ENCODE results near the gene TBXT. TPM values are rescaled to one million over a fixed set of nuclear protein-coding genes. Genes with fewer than 3 reads are reported as not detected.

TBXT gene
- total and polyA plus RNA-seq, 2 of the 8 experiments (the other 6 are each of a cell fraction or from before 2014, with no cell fraction given): 0.18 to 0.24 TPM

DNA sequence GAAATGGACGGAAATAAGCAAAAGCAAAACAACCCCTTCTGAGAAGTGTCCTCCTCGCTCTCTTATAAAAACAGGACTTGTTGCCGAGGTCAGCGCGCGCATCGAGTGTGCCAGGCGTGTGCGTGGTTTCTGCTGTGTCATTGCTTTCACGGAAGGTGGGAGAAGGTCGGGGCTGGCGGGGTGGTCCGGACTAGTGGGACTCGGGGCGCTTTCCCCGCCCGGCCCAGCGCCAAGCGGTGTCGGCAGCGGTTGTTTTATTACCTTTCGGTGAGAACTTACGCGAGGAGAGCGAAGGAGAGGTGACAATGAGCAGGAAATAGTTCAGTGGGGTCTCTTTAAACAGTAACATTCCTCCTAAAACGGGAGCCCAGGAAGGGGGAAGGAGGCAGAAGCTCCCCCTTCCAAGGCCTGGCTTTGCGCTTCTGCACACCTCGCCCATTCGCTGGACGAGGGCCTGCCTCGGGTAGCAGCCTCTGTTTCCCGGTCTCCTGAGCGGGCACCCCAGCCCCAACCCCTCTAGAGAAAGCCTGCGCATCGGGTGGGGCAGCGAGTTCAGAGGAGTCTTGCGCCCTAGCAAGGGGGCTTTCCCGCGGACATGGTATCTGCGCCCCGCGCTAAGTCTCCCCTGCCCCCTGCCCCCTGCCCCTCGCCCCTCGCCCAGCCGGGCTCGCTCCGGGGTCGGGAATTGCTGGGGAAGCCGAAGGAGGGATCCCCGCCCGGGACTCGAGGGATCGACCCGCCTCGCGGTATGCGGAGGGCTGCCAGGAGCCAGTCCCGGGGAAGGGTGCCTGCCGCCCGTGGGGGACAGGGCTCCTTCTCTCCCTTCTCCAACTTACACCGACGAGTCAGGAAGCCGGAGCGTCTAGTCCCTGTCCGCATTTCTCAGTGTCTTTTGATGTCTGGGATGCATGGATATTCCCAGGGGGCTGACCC is 1.2 kb upstream of the TBXT start:
- Histone ChIP-seq H2BK20ac (ENCODE audit: low read length) (no peak overlapping the region), H2BK12ac (ENCODE audit: low read depth, low read length) (no peak overlapping the region), H2AK5ac (ENCODE audit: low read depth, low read length) (no peak overlapping the region), H2BK120ac (replicated peaks; ENCODE audit: low read depth, low read length) (no peak overlapping the region), H4K5ac (ENCODE audit: insufficient read length, low read depth, low read length) (no peak overlapping the region), H3K4me2 (ENCODE audit: insufficient read depth in 1 of 2, low read depth in 2 of 2, low read length in 2 of 2) (peak overlapping the region; percentile 94 to 98), H3K56ac (replicated peaks; ENCODE audit: insufficient read length, low read depth, low read length) (no peak overlapping the region), H3K14ac (ENCODE audit: insufficient read length) (no peak overlapping the region), H2BK5ac (ENCODE audit: low read depth, low read length) (no peak overlapping the region), H3K9ac (replicated peaks in 1 of 4; ENCODE audit: extremely low read depth in 1 of 4, low read depth in 3 of 4, low read length in 3 of 4) (no peak overlapping the region), H4K8ac (ENCODE audit: extremely low read depth, insufficient read depth, low read length) (no peak overlapping the region), H3K4me3 (ENCODE audit: extremely low read depth in 1 of 4, insufficient read depth in 2 of 4, low read depth in 3 of 4, low read length in 4 of 4) (peak overlapping the region; percentile 30 to 69 (median 40)), H3K23ac (ENCODE audit: insufficient read length) (no peak overlapping the region), H4K20me1 (replicated peaks in 1 of 2; ENCODE audit: control insufficient read depth in 1 of 2, insufficient read depth in 2 of 2, low read length in 2 of 2) (peaks cover 3 to 6% of the 10 kb centered on the region in 2 experiments), H3K23me2 (ENCODE audit: low read depth, low read length) (peaks cover 13% of the 10 kb centered on the region; the same call in 1 of the 2 replicates), H3K36me3 (ENCODE audit: control insufficient read depth in 2 of 4, insufficient read depth in 4 of 4, low read length in 3 of 4) (no peaks in the 10 kb centered on the region), H3K4ac (replicated peaks; ENCODE audit: insufficient read length, low read depth, low read length) (no peak overlapping the region), H3K18ac (ENCODE audit: extremely low read depth, low read length) (0 out of 2 replicates have a peak overlapping the region, but pooled peaks have one; percentile 38), H4K91ac (replicated peaks; ENCODE audit: insufficient read length, low read length) (no peak overlapping the region), H3K79me2 (ENCODE audit: control insufficient read depth in 1 of 2, insufficient read depth in 2 of 2, low read length in 2 of 2) (no peaks in the 10 kb centered on the region), H3K9me3 (ENCODE audit: insufficient read depth in 2 of 2, low read depth in 1 of 2, low read length in 1 of 2) (no peaks in the 10 kb centered on the region), H3K4me1 (replicated peaks in 1 of 4; ENCODE audit: control insufficient read depth in 3 of 4, insufficient read depth in 4 of 4, low read length in 3 of 4) (peaks cover 4 to 40% (median 18%) of the 10 kb centered on the region in 4 experiments), H2AFZ (ENCODE audit: low read length) (0 out of 2 replicates have a peak overlapping the region, but pooled peaks have one; percentile 43), H3K27me3 (replicated peaks in 1 of 4; ENCODE audit: control insufficient read depth in 3 of 4, extremely low read depth in 1 of 4, insufficient read depth in 3 of 4, low read length in 3 of 4) (peaks cover 68 to 98% (median 91%) of the 10 kb centered on the region in 4 experiments), H3K27ac (ENCODE audit: low read depth, low read length) (no peak overlapping the region), H2BK15ac (ENCODE audit: low read length) (no peak overlapping the region), H3K79me1 (ENCODE audit: low read depth, low read length) (no peaks in the 10 kb centered on the region)
- FAIRE-seq: no peak
- ChIA-PET CTCF (ENCODE audit: partially characterized antibody) (no interaction called here), POLR2A (ENCODE audit: partially characterized antibody) (no interaction called here)
- DNase-seq (ENCODE audit: low read depth in 1 of 2, low spot score in 2 of 2): peak in 1 of 2 experiments; percentile 70
- WGBS, 2 experiments (ENCODE audit: extremely low coverage in 1 of 2, insufficient coverage in 1 of 2, insufficient read length in 1 of 2, insufficient replicate concordance in 2 of 2, low coverage in 1 of 2, low lambda C conversion rate in 2 of 2, missing lambda C conversion rate in 1 of 2): 2% methylated on average over 37 of the region's 65 CpGs; no CpG with 5 or more reads in 1 of the 2 experiments
- no peak for TF ChIP-seq BCL11A (IDR thresholded peaks at IDR 0.05; ENCODE audit: low read depth in 2 of 2, low read length in 2 of 2)
- TF ChIP-seq SIX5 (IDR thresholded peaks at IDR 0.05; ENCODE audit: low read depth, low read length): no peak
- no peak for TF ChIP-seq POLR2AphosphoS5 (IDR thresholded peaks at IDR 0.05; ENCODE audit: low read depth, low read length)
- TF ChIP-seq SIN3A (conservative IDR thresholded peaks at IDR 0.05 in 1 of 2, IDR thresholded peaks at IDR 0.05 in 1 of 2; ENCODE audit: low read depth in 1 of 2, low read length in 2 of 2): no peak
- TF ChIP-seq RNF2 (IDR thresholded peaks at IDR 0.05; ENCODE audit: borderline replicate concordance, low read depth, low read length, missing control alignments, poor library complexity, severe bottlenecking): peak; percentile 80
- TF ChIP-seq EZH2 (IDR thresholded peaks at IDR 0.05; ENCODE audit: low read depth, low read length, severe bottlenecking): peak; percentile 89
- TF ChIP-seq, protein P1, sequence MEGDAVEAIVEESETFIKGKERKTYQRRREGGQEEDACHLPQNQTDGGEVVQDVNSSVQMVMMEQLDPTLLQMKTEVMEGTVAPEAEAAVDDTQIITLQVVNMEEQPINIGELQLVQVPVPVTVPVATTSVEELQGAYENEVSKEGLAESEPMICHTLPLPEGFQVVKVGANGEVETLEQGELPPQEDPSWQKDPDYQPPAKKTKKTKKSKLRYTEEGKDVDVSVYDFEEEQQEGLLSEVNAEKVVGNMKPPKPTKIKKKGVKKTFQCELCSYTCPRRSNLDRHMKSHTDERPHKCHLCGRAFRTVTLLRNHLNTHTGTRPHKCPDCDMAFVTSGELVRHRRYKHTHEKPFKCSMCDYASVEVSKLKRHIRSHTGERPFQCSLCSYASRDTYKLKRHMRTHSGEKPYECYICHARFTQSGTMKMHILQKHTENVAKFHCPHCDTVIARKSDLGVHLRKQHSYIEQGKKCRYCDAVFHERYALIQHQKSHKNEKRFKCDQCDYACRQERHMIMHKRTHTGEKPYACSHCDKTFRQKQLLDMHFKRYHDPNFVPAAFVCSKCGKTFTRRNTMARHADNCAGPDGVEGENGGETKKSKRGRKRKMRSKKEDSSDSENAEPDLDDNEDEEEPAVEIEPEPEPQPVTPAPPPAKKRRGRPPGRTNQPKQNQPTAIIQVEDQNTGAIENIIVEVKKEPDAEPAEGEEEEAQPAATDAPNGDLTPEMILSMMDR (IDR thresholded peaks at IDR 0.05; ENCODE audit: control extremely low read depth in 1 of 3, insufficient read depth in 1 of 3, low read depth in 1 of 3, low read length in 3 of 3): no peak
- TF ChIP-seq RXRA (IDR thresholded peaks at IDR 0.05; ENCODE audit: insufficient read depth, low read depth, low read length): no peak

All from H1 (cell line).